ENCODE results near the gene ADGRB3.
"Not testable (repeated sequence)": the region's sequence is repeated elsewhere in the genome, so short reads cannot be mapped to it uniquely, and the experiment has no call there.

Gene ADGRB3

DNA sequence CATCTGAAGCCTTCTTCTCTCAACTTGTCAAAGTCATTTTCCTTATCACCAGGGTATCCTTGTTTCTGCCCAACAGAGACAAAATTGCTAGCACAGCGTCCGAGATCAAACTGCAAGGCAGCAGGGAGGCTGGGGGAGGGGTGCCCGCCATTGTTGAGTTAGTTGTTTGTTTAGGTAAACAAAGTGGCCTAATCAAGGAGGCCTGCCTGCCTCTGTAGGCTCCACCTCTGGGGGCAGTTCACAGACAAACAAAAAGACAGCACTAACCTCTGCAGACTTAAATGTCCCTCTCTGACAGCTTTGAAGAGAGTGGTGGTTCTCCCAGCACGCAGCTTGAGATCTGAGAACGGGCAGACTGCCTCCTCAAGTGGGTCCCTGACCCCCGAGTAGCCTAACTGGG, 155.0 kb downstream of the ADGRB3 start:
- not testable (repeated sequence) for DNase-seq (ENCODE audit: low read depth in 2 of 2)

- DNase-seq (ENCODE audit: low read depth in 2 of 2), result not testable (repeated sequence)
Observed at GRCh38 chr6:68814976-68815375, 179.9 kb downstream of the ADGRB3 start.

DNA sequence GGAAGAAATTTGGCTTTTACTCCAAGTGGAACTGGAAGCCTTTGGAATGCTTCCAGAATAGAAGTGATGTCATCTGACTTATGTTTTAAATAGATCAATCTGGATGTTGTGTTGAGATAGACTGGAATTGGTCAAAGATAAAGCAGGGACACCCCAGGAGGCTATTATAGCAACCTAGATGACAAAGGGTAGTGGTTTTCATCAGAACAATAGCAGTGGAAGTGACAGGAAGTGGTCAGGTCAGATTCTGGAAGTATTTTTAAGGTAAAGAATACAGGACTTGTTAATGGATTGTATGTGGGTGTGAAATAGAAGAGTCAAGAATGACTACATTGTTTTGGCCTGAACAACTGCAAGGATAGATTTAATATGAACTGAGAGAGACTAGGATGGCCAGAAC, 191.4 kb downstream of the ADGRB3 start:
- DNase-seq (ENCODE audit: low read depth in 2 of 2), result no peak

DNA sequence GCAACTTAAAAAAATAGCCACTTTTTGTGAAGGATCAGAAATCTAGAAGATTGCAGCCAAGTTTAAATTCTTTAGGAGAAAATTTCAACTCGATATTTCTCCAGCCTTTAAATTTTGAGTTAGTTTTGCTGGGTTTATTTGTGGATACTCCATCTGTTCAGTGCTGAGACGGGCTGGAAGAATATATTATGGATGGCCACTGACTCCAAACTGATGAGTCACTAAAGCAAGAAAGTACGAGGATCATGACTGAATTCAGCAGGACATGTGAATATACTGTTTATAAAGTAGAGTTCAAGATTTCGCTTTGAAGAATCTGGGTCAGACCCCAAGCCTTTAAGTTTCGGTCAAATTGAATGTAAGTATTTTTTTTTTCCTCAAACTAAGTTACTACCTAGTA, 199.5 kb downstream of the ADGRB3 start:
- no peak for DNase-seq (ENCODE audit: low read depth in 2 of 2)

GRCh38 chr6:68838571-68838970, 203.5 kb downstream of the ADGRB3 start:
- DNase-seq (ENCODE audit: low read depth in 2 of 2), result no peak

DNA sequence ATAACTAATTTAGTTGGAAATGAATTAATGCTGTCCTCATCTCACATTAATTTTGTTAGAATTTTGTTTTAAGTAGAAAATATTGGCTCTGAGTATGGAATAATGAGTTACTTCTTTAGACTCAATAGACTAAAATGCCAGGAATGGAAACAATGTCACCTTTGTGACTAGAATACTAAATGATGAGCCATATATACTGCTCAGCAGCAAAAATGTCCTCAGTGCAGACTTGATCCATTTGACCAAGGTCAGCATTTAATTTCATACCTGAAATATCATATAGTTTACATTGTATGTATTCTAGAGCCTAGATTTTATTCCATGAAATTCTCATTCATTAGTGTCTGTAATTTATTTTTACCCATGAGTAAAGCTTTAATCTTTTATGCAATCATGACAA, 217.7 kb downstream of the ADGRB3 start:
- no peak for DNase-seq (ENCODE audit: low read depth in 2 of 2)

DNA sequence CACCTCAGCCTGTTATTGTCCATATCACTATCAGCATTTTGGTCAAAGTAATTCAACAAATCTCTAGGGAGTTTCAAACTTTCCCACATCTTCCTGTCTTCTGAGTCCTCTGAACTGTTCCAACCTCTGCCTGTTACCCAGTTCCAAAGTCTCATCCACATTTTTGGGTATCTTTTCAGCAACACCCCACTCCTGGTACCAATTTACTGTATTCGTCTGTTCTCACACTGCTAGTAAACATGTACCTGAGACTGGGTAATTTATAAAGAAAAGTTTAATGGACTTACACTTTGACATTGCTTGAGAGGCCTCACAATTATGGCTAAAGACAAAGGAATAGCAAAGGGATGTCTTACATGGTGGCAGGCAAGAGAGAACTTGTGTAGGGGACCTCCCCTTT, 224.2 kb downstream of the ADGRB3 start:
- DNase-seq (ENCODE audit: low read depth in 2 of 2), result no peak

GRCh38 chr6:68868646-68869045, 233.6 kb downstream of the ADGRB3 start:
- DNase-seq (ENCODE audit: low read depth in 2 of 2), result no peak

DNA sequence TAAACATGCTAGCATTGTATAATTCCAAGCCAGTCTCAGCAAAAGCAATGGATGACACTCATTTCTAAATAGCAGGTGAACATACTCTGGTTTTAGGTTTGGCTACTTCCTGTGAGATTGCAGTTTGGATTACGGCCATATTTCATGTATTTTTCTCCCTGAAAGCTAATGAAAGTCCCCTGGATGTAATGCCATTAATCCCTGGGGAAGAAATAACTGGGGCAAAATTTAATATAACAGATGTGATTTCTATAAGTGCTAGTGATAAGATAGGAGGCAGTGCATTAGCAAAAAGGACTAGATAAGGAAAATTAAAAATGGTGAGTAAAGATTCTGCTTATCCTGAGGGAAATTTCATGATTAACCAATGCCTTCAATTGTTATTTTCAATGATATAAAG, 238.2 kb downstream of the ADGRB3 start:
- no peak for DNase-seq (ENCODE audit: low read depth in 2 of 2)

GRCh38 chr6:68874747-68875146, 239.7 kb downstream of the ADGRB3 start:
- no peak for DNase-seq (ENCODE audit: low read depth in 2 of 2)

DNA sequence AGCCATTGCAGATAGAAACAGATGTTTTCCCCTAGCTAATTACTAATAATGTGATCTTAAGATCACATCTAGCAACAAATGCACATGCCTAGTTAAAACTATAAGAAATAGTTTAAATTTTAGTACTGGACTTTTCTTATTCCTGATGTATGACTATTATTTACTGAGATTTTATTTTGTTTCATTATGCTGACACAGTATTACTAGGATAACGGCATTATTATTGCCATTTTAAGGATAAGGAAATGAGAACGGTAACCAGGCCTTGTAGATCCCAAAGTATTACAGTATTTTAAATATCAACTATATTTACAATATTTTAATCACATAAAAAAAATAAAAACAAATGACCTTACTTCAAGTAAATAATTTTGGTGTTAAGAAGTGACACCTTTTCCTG, 240.3 kb downstream of the ADGRB3 start:
- no peak for DNase-seq (ENCODE audit: low read depth in 2 of 2)

GRCh38 chr6:68876792-68877493, 241.9 kb downstream of the ADGRB3 start:
- DNase-seq (ENCODE audit: low read depth in 2 of 2), result no peak

- no peak for DNase-seq (ENCODE audit: low read depth in 2 of 2)
Observed at GRCh38 chr6:68880050-68880813, 245.2 kb downstream of the ADGRB3 start.

- DNase-seq (ENCODE audit: low read depth in 2 of 2), result not testable (repeated sequence)
Observed at GRCh38 chr6:68883325-68883724, 248.2 kb downstream of the ADGRB3 start.

DNA sequence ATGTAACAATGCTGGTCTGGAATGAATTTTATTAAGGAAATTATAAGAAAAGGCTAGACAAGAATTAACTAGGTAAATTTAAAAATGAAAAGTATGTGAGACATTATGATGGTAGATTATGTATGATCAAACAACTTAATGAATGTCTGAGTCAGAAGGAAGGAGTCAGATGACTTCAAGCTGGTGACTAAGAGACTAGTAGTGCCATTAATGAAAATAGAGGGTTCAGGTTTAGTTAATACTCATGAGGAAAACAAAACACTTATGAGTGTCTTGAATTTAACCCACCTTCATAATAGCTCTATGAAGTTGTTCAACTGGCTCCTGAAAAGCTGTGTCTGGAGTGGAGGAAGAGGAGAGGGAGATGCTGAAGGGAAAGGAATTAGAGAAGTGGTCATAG, 256.3 kb downstream of the ADGRB3 start:
- no peak for DNase-seq (ENCODE audit: low read depth in 2 of 2)

DNA sequence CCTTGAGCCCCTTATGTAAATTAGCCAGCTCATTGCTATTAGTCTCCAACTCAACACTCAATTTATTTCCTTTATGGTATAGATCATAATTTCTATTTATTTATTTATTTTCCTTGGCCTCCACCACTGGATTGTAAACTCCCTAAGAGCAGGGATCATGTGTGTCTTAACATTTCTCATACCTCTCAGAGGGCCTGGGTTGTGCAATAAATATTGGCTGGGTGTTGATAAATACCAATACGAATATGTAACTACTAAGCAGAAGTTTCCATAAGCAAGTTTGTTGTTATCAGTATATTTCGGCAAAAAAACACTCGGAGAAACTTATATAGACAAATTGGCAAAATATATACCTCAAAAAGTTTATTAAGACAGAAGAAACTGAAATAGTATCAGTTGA, 257.4 kb downstream of the ADGRB3 start:
- DNase-seq (ENCODE audit: low read depth in 2 of 2), result no peak

- no peak for DNase-seq (ENCODE audit: low read depth in 2 of 2)
Observed at GRCh38 chr6:68895929-68896328, 260.8 kb downstream of the ADGRB3 start.

DNA sequence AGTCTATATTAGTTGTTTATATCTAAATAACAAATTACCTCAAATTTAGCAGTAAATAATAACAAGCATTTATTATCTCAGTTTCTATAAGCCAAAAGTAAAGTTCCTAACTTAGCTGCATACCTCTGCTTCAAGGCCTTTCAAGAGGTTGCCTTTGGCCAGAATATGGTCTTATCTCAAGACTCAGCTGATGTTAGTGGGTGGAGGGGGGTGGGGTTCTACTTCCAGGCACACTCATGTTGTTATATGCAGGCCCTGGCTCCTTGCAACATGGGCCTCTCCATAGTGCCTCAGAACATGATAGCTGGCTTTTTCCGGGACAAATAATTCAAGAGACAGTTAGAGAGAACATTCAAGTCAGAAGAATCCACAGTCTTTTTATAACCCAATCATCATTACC, 266.0 kb downstream of the ADGRB3 start:
- DNase-seq (ENCODE audit: low read depth in 2 of 2), result no peak

GRCh38 chr6:68911334-68911733, 276.3 kb downstream of the ADGRB3 start:
- no peak for DNase-seq (ENCODE audit: low read depth in 2 of 2)

GRCh38 chr6:68911811-68912210, 276.7 kb downstream of the ADGRB3 start:
- no peak for DNase-seq (ENCODE audit: low read depth in 2 of 2)

- not testable (repeated sequence) for DNase-seq (ENCODE audit: low read depth in 2 of 2)
Observed at GRCh38 chr6:68912805-68913204, 277.7 kb downstream of the ADGRB3 start.

DNA sequence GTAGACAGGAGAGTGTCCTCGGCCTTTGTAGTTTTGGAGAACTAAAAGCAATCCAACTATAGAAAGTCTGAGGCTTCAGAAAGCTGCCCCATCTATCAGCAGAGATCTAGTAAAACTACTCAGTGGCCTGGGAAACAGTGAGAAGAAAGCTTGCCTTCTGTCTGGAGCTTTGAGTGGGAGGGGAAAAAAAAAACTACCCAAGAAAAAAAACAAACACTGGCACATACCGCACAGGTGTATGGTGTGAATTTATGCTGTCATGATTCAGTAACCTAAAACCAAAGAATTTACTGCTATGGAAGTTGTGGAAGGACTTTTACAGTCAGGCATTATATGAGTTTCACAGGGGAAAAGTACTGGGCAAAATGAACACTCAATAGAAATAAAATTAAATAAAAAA, 280.5 kb downstream of the ADGRB3 start:
- DNase-seq (ENCODE audit: low read depth in 2 of 2), result no peak

GRCh38 chr6:68919537-68919936, 284.5 kb downstream of the ADGRB3 start:
- no peak for DNase-seq (ENCODE audit: low read depth in 2 of 2)
